Measurements from ENCODE around the gene DACT3.

DACT3 gene

GRCh38 chr19:46626446-46626845 lies 34.5 kb downstream of the DACT3 start:
- Mint-ChIP-seq H3K27ac (peak overlapping the region; percentile 39), H3K9me3 (no peaks in the 10 kb centered on the region), H3K4me3 (no peak overlapping the region), H3K4me1 (peaks cover 44% of the 10 kb centered on the region), H3K27me3 (ENCODE audit: low read depth, poor library complexity) (peaks cover 15% of the 10 kb centered on the region), H3K36me3 (ENCODE audit: low read depth) (no peaks in the 10 kb centered on the region)
- no peak for TF ChIP-seq CTCF (IDR thresholded peaks at IDR 0.05)
- no peak for DNase-seq

- H3K9me3 Mint-ChIP-seq: no peaks in the 10 kb centered on the region
- no peak overlapping the region for H3K4me3 Mint-ChIP-seq
- no peak overlapping the region for H3K27ac Mint-ChIP-seq
- no peak for TF ChIP-seq CTCF (IDR thresholded peaks at IDR 0.05)
- no peaks in the 10 kb centered on the region for H3K36me3 Mint-ChIP-seq (ENCODE audit: low read depth)
- peaks cover 15% of the 10 kb centered on the region for H3K27me3 Mint-ChIP-seq (ENCODE audit: low read depth, poor library complexity)
- peaks cover 44% of the 10 kb centered on the region for H3K4me1 Mint-ChIP-seq
- no peak for DNase-seq
Observed at GRCh38 chr19:46625731-46626130, 35.3 kb downstream of the DACT3 start.

GRCh38 chr19:46624958-46625661 lies 35.9 kb downstream of the DACT3 start, which contains the start of gene PTGIR:
PTGIR (minus strand) TSS chr19:46625089; CDS start chr19:46624225, 864 bp downstream.
- Mint-ChIP-seq H3K4me3 (no peak within 1 kb of the TSS), H3K9me3 (no peaks in the 10 kb centered on the region), H3K27ac (peak within 1 kb of the TSS; percentile 78), H3K36me3 (ENCODE audit: low read depth) (no peaks in the 10 kb centered on the region), H3K27me3 (ENCODE audit: low read depth, poor library complexity) (peaks cover 18% of the 10 kb centered on the region), H3K4me1 (peaks cover 44% of the 10 kb centered on the region)
- no peak for DNase-seq
- no peak for TF ChIP-seq CTCF (IDR thresholded peaks at IDR 0.05)

GRCh38 chr19:46623915-46624502 lies 37.0 kb downstream of the DACT3 start:
- no peak overlapping the region for H3K4me3 Mint-ChIP-seq
- no peak for DNase-seq
- TF ChIP-seq CTCF (IDR thresholded peaks at IDR 0.05): no peak
- peaks cover 12% of the 10 kb centered on the region for H3K27me3 Mint-ChIP-seq (ENCODE audit: low read depth, poor library complexity)
- no peaks in the 10 kb centered on the region for H3K9me3 Mint-ChIP-seq
- H3K4me1 Mint-ChIP-seq: peaks cover 46% of the 10 kb centered on the region
- H3K36me3 Mint-ChIP-seq (ENCODE audit: low read depth): no peaks in the 10 kb centered on the region
- peak overlapping the region; percentile 78 for H3K27ac Mint-ChIP-seq

- no peak for TF ChIP-seq CTCF (IDR thresholded peaks at IDR 0.05)
- H3K27me3 Mint-ChIP-seq (ENCODE audit: low read depth, poor library complexity): peaks cover 9% of the 10 kb centered on the region
- H3K4me1 Mint-ChIP-seq: peaks cover 49% of the 10 kb centered on the region
- H3K4me3 Mint-ChIP-seq: no peak overlapping the region
- H3K27ac Mint-ChIP-seq: no peak overlapping the region
- DNase-seq: no peak
- H3K36me3 Mint-ChIP-seq (ENCODE audit: low read depth): no peaks in the 10 kb centered on the region
- no peaks in the 10 kb centered on the region for H3K9me3 Mint-ChIP-seq
Observed at GRCh38 chr19:46622118-46622446, 38.9 kb downstream of the DACT3 start.

Data from nephron progenitor cell (in vitro differentiated cells).